OCI-LY3 (cell line): Measurements from ENCODE around the gene GMCL1.

Experiments
- EZH2phosphoT487 ChIP-seq: fragments of 200-600 bp; shearing (Covaris generic); IDR thresholded peaks from 2 replicates; pipeline ENCODE4 v1.6.1; 2018; ENCODE audit warnings: antibody characterized with exemption, mixed run types, low read depth
- TF ChIP-seq, protein P1 (sequence below): fragments of 200-600, 300-600 bp; sonication (generic); IDR thresholded peaks from 2 replicates; pipeline ENCODE4 v1.5.1; 2014; ENCODE audit warnings: antibody characterized with exemption, low read length, low read depth

DNA sequence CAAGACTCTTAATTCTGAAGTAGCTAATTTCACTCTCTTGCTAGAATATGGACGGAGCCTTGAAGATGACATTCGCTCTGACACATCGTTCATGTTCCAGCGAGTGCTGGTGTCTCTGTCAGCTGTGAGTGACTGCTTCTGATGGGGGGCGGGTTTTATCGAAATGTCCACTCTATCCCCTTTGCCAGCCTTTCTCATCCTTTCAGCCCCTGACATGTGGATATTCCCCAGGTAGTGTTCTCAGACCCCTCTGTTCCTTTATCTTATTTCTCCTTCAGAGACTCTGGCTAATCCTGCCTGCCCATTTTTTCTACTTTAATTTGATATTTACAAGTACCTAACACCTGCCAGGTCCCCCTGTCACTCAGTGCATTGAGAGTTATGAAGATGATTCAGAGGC, 18.9 kb upstream of the GMCL1 start:
- TF ChIP-seq, protein P1, sequence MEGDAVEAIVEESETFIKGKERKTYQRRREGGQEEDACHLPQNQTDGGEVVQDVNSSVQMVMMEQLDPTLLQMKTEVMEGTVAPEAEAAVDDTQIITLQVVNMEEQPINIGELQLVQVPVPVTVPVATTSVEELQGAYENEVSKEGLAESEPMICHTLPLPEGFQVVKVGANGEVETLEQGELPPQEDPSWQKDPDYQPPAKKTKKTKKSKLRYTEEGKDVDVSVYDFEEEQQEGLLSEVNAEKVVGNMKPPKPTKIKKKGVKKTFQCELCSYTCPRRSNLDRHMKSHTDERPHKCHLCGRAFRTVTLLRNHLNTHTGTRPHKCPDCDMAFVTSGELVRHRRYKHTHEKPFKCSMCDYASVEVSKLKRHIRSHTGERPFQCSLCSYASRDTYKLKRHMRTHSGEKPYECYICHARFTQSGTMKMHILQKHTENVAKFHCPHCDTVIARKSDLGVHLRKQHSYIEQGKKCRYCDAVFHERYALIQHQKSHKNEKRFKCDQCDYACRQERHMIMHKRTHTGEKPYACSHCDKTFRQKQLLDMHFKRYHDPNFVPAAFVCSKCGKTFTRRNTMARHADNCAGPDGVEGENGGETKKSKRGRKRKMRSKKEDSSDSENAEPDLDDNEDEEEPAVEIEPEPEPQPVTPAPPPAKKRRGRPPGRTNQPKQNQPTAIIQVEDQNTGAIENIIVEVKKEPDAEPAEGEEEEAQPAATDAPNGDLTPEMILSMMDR: no peak
- TF ChIP-seq EZH2phosphoT487: no peak
